Thyroid gland (tissue), 4 donors: ENCODE results near the gene GRWD1. TPM values are rescaled to one million over a fixed set of nuclear protein-coding genes. Genes with fewer than 3 reads are reported as not detected.

ENCODE experiments used
- DNase-seq, 2 donors: peaks; one replicate each; pipeline ENCODE4 v3.0.0-alpha.2; 2019
- H3K27ac ChIP-seq, 3 donors: fragments of 200-600 bp; sonication (generic); 1 replicate in 2 of 3; 2 replicates in 1 of 3; pipeline ENCODE4 v1.5.1; 2016 to 2019; ENCODE audit warnings: mild to moderate bottlenecking in 1 of 3, moderate library complexity in 1 of 3
- H3K27me3 ChIP-seq: fragments of 200-600 bp; sonication (generic); one replicate; pipeline ENCODE4 v1.5.1; 2019
- H3K36me3 ChIP-seq, 2 donors: fragments of 200-600 bp; sonication (generic); one replicate each; pipeline ENCODE4 v1.5.1; 2016 to 2019
- H3K4me1 ChIP-seq, 2 donors: fragments of 200-600 bp; sonication (generic); one replicate each; pipeline ENCODE4 v1.5.1; 2017 to 2019
- H3K4me3 ChIP-seq, 3 donors: fragments of 200-600 bp; sonication (generic); replicated peaks in 1 of 3; 1 replicate in 2 of 3; 2 replicates in 1 of 3; pipeline ENCODE4 v1.5.1; 2016; ENCODE audit warnings: mild to moderate bottlenecking in 1 of 3
- H3K9me3 ChIP-seq: fragments of 200-600 bp; sonication (generic); one replicate; pipeline ENCODE4 v1.5.1; 2017
- CTCF ChIP-seq, 6 experiments: fragments of 200-600 bp in 3 of 6; fragments of 450-650 bp in 3 of 6; sonication (generic) in 3 of 6; IDR thresholded peaks; one replicate each; pipeline ENCODE4 v1.5.1; 2016 to 2019; ENCODE audit warnings: antibody characterized with exemption in 6 of 6, mild to moderate bottlenecking in 2 of 6, inconsistent platforms in 1 of 6, moderate library complexity in 1 of 6
- POLR2A ChIP-seq, 2 donors: fragments of 450-650 bp; IDR thresholded peaks; one replicate each; pipeline ENCODE4 v1.6.1; 2017; ENCODE audit warnings: antibody characterized with exemption in 2 of 2, mild to moderate bottlenecking in 2 of 2, moderate library complexity in 1 of 2
- WGBS, 2 donors: methylation state at CpG; one replicate each; pipeline ENCODE4 v1.1.5; 2017; 5-methylcytosine and 5-hydroxymethylcytosine counted together
- intact Hi-C: fragments of 100-400 bp; cut with DNase I; formaldehyde crosslinking; loops from one replicate; pipeline ENCODE4 v1.15.1; 2023
- total RNA-seq, 4 donors: library from RNA; depleted of rRNA; stranded (reverse); fragments of >200 nt; gene quantifications; one replicate each; pipeline ENCODE4 v1.2.3, GENCODE V29; 2016

GRWD1 gene
- total RNA-seq, 4 donors from 2014 or later = 22.4 to 40.5 (median 29.1) TPM

GRCh38 chr19:48480183-48480557 is 34.4 kb downstream of the GRWD1 start:
- Histone ChIP-seq H3K4me1 (peaks cover 0 to 4% of the 10 kb centered on the region in 2 donors), H3K9me3 (no peaks in the 10 kb centered on the region), H3K4me3 (peak overlapping the region in 1 of 3 donors; percentile 40), H3K27ac (peak overlapping the region; percentile 55 to 65 (median 64)), H3K36me3 (peaks cover 30 to 31% of the 10 kb centered on the region in 2 donors), H3K27me3 (no peaks in the 10 kb centered on the region)
- WGBS, 2 donors = 44 to 50% methylated on average over 17 to 30 of the region's 32 CpGs
- DNase-seq = peak in 1 of 2 donors; percentile 33
- TF ChIP-seq CTCF (IDR thresholded peaks at IDR 0.05) = no peak
- TF ChIP-seq POLR2A (IDR thresholded peaks at IDR 0.05) = no peak
- intact Hi-C loops = no loop called here

GRCh38 chr19:48480558-48481500 is 35.0 kb downstream of the GRWD1 start:
- Histone ChIP-seq H3K9me3 (no peaks in the 10 kb centered on the region), H3K36me3 (peaks cover 23 to 25% of the 10 kb centered on the region in 2 donors), H3K4me1 (peaks cover 0 to 4% of the 10 kb centered on the region in 2 donors), H3K27ac (peak overlapping the region; percentile 55 to 65 (median 64)), H3K27me3 (no peaks in the 10 kb centered on the region), H3K4me3 (peak overlapping the region in 1 of 3 donors; percentile 40)
- TF ChIP-seq CTCF (IDR thresholded peaks at IDR 0.05) = no peak
- peak in 1 of 2 donors; percentile 21 for TF ChIP-seq POLR2A (IDR thresholded peaks at IDR 0.05)
- WGBS, 2 donors = 50 to 57% methylated on average over 52 of the region's 52 CpGs
- intact Hi-C loops = no loop called here
- DNase-seq = no peak

DNA sequence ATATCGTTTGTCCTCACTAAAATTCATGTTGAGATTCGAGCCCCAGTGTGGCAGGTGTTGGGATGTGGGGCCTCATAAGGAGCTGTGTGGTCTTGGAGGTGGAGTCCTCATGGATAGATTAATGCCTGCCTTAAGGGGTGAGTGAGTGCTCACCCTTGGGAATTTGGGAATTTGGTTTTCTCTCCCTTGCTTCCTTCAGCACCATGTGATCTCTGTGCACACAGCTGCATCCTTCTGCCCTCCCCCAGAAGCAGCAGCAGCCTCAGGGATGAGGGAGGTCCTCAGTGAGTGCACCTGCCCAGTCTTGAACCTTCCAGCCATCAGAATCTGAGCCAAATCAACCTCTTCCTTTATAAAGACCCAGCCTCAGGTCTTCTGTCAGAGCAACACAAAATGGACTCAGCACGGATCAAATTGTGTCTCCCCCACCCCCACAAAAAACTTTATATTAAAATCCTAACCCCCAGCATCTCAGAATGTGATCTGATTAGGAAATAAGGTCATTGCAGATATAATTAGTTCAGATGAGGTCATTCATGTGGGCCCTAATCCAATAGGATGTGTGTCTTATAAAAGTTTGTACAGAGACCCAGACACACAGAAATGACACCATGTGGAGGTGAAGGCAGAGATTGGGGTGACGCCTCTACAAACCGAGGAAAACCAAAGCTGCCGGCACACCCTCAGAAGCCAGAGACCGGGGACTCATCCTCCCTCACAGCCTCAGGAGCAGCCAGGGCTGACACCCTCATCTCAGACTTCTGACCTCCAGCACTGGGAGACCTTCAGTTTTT is 36.3 kb downstream of the GRWD1 start:
- no peak for DNase-seq
- intact Hi-C loops = no loop called here
- Histone ChIP-seq H3K36me3 (peaks cover 16 to 19% of the 10 kb centered on the region in 2 donors), H3K27ac (no peak overlapping the region), H3K4me3 (no peak overlapping the region), H3K27me3 (no peaks in the 10 kb centered on the region), H3K4me1 (peaks cover 0 to 4% of the 10 kb centered on the region in 2 donors), H3K9me3 (no peaks in the 10 kb centered on the region)
- TF ChIP-seq POLR2A (IDR thresholded peaks at IDR 0.05) (no peak), CTCF (IDR thresholded peaks at IDR 0.05) (no peak)
- 75 to 76% methylated on average over 7 of the region's 7 CpGs for WGBS, 2 donors

DNA sequence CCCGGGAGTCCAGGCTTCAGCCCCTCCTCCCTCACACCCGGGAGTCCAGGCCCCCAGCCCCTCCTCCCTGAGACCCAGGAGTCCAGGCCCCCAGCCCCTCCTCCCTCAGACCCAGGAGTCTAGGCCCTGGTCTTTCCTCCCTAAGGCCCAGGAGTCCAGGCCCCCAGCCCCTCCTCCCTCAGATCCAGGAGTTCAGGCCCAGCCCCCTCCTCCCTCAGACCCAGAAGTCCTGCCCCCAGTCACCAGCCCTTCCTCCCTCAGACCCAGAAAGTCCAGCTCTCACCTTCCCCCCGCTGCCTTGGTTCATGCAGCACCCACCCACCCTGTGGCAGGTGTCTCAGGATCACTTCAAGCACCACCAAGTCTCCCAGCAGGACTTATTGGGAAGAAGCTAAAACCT is 37.5 kb downstream of the GRWD1 start:
- H3K27me3 ChIP-seq = no peaks in the 10 kb centered on the region
- H3K4me1 ChIP-seq = peaks cover 10 to 15% of the 10 kb centered on the region in 2 donors
- H3K4me3 ChIP-seq = no peak overlapping the region
- no peak for DNase-seq
- H3K27ac ChIP-seq = no peak overlapping the region
- WGBS, 2 donors = 92 to 100% methylated on average over 1 of the region's 3 CpGs
- H3K9me3 ChIP-seq = no peaks in the 10 kb centered on the region
- intact Hi-C loops = no loop called here
- H3K36me3 ChIP-seq = peaks cover 10 to 11% of the 10 kb centered on the region in 2 donors
- no peak for TF ChIP-seq CTCF (IDR thresholded peaks at IDR 0.05)
- TF ChIP-seq POLR2A (IDR thresholded peaks at IDR 0.05) = no peak
